Measurements from ENCODE around the gene FOXD1.
"Not testable (repeated sequence)": the region's sequence is repeated elsewhere in the genome, so short reads cannot be mapped to it uniquely, and the experiment has no call there.

DNA sequence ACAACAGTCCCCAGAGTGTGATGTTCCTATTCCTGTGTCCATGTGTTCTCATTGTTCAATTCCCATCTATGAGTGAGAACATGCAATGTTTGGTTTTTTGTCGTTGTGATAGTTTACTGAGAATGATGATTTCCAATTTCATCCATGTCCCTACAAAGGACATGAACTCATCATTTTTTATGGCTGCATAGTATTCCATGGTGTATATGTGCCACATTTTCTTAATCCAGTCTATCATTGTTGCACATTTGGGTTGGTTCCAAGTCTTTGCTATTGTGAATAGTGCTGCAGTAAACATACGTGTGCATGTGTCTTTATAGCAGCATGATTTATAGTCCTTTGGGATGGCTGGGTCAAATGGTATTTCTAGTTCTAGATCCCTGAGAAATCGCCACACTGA, 20.1 kb upstream of the FOXD1 start:
- TF ChIP-seq, protein P1, sequence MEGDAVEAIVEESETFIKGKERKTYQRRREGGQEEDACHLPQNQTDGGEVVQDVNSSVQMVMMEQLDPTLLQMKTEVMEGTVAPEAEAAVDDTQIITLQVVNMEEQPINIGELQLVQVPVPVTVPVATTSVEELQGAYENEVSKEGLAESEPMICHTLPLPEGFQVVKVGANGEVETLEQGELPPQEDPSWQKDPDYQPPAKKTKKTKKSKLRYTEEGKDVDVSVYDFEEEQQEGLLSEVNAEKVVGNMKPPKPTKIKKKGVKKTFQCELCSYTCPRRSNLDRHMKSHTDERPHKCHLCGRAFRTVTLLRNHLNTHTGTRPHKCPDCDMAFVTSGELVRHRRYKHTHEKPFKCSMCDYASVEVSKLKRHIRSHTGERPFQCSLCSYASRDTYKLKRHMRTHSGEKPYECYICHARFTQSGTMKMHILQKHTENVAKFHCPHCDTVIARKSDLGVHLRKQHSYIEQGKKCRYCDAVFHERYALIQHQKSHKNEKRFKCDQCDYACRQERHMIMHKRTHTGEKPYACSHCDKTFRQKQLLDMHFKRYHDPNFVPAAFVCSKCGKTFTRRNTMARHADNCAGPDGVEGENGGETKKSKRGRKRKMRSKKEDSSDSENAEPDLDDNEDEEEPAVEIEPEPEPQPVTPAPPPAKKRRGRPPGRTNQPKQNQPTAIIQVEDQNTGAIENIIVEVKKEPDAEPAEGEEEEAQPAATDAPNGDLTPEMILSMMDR (IDR thresholded peaks at IDR 0.05), result not testable (repeated sequence)
- not testable (repeated sequence) for TF ChIP-seq POLR2A (IDR thresholded peaks at IDR 0.05)

All from testis (tissue), 2 donors.